H1 (cell line): ENCODE results near the gene KLKB1.

Source experiments
- ATF2 ChIP-seq: IDR thresholded peaks from 2 replicates; pipeline ENCODE4 v1.6.1; 2012; ENCODE audit warnings: low read length, inconsistent platforms
- CHD1 ChIP-seq: IDR thresholded peaks from 2 replicates; pipeline ENCODE4 v1.6.1; 2012; ENCODE audit warnings: low read depth, low read length, improper control_type of control experiment
- KDM5A ChIP-seq: fragments of 200-600 bp; IDR thresholded peaks from 2 replicates; pipeline ENCODE4 v1.7.1; 2012; ENCODE audit warnings: mild to moderate bottlenecking, low read length, inconsistent platforms, mixed read lengths
- POLR2A ChIP-seq, 2 experiments: IDR thresholded peaks; 1 replicate in 1 of 2; 2 replicates in 1 of 2; pipeline ENCODE4 v1.6.1; 2011; ENCODE audit warnings: low read depth in 2 of 2, low read length in 2 of 2, mild to moderate bottlenecking in 2 of 2; ENCODE audit errors: control extremely low read depth in 1 of 2
- POLR2AphosphoS5 ChIP-seq: IDR thresholded peaks from 2 replicates; pipeline ENCODE4 v1.6.1; 2011; ENCODE audit warnings: low read depth, low read length
- SP1 ChIP-seq: IDR thresholded peaks from 2 replicates; pipeline ENCODE4 v1.6.1; 2011; ENCODE audit warnings: low read depth, low read length
- ZNF274 ChIP-seq: IDR thresholded peaks from 2 replicates; pipeline ENCODE4 v1.7.0; 2012; ENCODE audit warnings: low read length, borderline replicate concordance; ENCODE audit errors: extremely low read depth

- no peak for TF ChIP-seq POLR2A (IDR thresholded peaks at IDR 0.05; ENCODE audit: control extremely low read depth in 1 of 2, low read depth in 2 of 2, low read length in 2 of 2)
- no peak for TF ChIP-seq ZNF274
- no peak for TF ChIP-seq POLR2AphosphoS5
- TF ChIP-seq CHD1 = no peak
- no peak for TF ChIP-seq KDM5A
- TF ChIP-seq SP1 = no peak
- TF ChIP-seq ATF2 = no peak
Observed at GRCh38 chr4:186265683-186266652, 38.7 kb downstream of the KLKB1 start, which contains the start of gene F11.
